ENCODE data around the gene SLC20A1.
"Not testable (repeated sequence)": the region's sequence is repeated elsewhere in the genome, so short reads cannot be mapped to it uniquely, and the experiment has no call there.

Gene SLC20A1

DNA sequence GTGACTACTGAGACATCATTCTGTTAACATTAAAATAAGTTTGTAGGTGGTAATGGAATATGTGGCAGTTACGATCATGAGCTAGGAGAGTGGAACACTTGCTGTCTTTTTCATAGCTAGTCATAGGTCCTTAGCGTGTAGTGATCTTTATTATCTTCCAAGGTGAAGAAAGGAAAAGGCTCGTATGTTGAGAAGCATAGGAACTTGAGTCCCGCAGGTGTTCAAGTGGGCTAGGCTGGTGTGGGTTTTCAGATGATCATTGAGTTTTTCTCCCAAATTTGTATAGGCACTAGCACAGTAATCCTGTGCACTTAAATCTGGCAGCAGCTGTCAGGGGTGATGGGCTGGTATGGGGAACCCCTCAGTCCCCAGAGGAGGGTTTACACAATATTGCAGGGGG is 10.9 kb downstream of the SLC20A1 start:
- Mint-ChIP-seq H3K4me3 (no peak overlapping the region), H3K27ac (peak overlapping the region; percentile 9), H3K4me1 (peaks cover 57% of the 10 kb centered on the region), H3K27me3 (no peaks in the 10 kb centered on the region), H3K36me3 (ENCODE audit: low read depth) (peaks cover 92% of the 10 kb centered on the region), H3K9me3 (no peaks in the 10 kb centered on the region)
- no peak for DNase-seq
- ATAC-seq, result no peak

DNA sequence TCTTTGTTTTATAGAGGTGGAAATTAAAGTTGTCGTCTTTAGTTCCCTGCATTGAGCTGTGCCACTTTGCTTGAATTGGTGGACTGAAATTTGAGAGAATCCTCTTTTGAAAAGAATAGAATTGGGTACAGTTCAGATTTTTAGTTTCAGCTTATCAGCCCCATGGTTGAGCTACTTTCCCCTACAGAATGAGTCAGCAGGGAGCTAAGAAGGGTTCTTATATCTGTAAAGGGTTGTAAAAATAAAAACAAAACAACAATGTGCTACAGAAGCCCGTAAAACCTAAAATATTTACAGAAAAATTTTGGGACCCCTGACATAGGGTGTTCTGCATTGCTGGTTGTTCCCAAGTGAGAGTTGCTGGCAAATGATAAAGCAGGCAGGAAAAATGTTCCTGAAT is 12.6 kb downstream of the SLC20A1 start:
- DNase-seq (no peak), ATAC-seq (no peak)
- Mint-ChIP-seq H3K27ac (peak overlapping the region; percentile 35), H3K4me1 (peaks cover 53% of the 10 kb centered on the region), H3K4me3 (no peak overlapping the region), H3K36me3 (ENCODE audit: low read depth) (peaks cover 88% of the 10 kb centered on the region), H3K27me3 (no peaks in the 10 kb centered on the region), H3K9me3 (no peaks in the 10 kb centered on the region)

DNA sequence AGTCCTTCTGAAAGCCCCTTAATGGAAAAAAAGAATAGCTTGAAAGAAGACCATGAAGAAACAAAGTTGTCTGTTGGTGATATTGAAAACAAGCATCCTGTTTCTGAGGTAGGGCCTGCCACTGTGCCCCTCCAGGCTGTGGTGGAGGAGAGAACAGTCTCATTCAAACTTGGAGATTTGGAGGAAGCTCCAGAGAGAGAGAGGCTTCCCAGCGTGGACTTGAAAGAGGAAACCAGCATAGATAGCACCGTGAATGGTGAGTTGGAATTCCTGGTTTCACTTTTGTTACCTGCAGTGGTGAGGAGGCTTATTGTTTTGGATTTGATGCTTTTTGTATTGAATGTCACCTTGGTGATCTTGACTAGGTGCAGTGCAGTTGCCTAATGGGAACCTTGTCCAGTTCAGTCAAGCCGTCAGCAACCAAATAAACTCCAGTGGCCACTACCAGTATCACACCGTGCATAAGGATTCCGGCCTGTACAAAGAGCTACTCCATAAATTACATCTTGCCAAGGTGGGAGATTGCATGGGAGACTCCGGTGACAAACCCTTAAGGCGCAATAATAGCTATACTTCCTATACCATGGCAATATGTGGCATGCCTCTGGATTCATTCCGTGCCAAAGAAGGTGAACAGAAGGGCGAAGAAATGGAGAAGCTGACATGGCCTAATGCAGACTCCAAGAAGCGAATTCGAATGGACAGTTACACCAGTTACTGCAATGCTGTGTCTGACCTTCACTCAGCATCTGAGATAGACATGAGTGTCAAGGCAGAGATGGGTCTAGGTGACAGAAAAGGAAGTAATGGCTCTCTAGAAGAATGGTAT is 13.3 kb downstream of the SLC20A1 start:
- Mint-ChIP-seq H3K27me3 (no peaks in the 10 kb centered on the region), H3K27ac (peak overlapping the region; percentile 35), H3K4me1 (peaks cover 51% of the 10 kb centered on the region), H3K9me3 (no peaks in the 10 kb centered on the region), H3K36me3 (ENCODE audit: low read depth) (peaks cover 88% of the 10 kb centered on the region), H3K4me3 (no peak overlapping the region)
- DNase-seq (no peak), ATAC-seq (no peak)

DNA sequence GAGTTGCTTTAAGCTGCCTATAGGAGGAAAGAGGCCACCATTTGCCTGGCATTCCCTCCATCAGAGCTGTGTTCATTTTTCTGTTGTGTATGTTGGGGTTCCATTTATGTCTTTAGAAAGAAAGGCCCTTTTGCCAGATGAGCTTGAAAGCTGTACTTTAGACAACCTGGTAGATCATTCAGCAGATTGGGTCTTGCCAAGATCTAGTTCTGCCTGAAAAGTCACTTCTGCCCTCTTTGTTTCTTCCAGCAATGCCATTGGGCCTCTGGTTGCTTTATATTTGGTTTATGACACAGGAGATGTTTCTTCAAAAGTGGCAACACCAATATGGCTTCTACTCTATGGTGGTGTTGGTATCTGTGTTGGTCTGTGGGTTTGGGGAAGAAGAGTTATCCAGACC is 14.4 kb downstream of the SLC20A1 start:
- no peak overlapping the region for H3K4me3 Mint-ChIP-seq
- H3K4me1 Mint-ChIP-seq, result peaks cover 46% of the 10 kb centered on the region
- no peaks in the 10 kb centered on the region for H3K27me3 Mint-ChIP-seq
- H3K27ac Mint-ChIP-seq, result no peak overlapping the region
- H3K9me3 Mint-ChIP-seq, result no peaks in the 10 kb centered on the region
- DNase-seq (no peak), ATAC-seq (no peak)
- peaks cover 87% of the 10 kb centered on the region for H3K36me3 Mint-ChIP-seq (ENCODE audit: low read depth)

DNA sequence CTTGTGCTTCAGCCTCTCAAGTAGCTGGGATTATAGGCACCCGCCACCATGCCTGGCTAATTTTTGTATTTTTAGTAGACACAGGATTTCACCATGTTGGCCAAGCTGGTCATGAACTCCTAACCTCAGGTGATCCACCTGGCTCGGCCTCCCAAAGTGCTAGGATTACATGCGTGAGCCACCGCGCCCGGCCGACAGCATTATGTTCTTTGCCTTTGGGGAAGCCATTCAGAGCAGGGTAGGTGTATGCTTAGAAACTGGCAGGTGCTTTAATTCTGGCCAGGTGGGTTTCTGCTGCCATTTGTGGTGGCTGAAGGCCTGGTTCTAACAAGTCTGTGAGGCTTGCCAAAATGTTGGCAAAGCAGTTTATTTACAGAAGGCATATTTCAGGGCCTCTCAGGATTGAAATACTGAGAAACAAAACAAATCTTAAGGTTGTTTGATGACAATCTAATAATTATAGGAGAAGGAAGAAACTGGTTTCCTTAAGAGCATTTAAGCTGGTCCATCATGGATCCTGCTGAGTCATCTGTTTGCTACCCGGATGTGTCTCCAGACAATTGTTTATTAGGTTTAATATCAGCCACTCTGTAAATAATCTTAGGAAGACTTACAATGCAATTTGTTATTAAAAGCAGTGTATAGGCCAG is 16.0 kb downstream of the SLC20A1 start:
- ATAC-seq (no peak), DNase-seq (no peak)
- no peak overlapping the region for H3K27ac Mint-ChIP-seq
- H3K4me1 Mint-ChIP-seq, result peaks cover 36% of the 10 kb centered on the region
- no peaks in the 10 kb centered on the region for H3K9me3 Mint-ChIP-seq
- H3K36me3 Mint-ChIP-seq (ENCODE audit: low read depth), result peaks cover 76% of the 10 kb centered on the region
- no peak overlapping the region for H3K4me3 Mint-ChIP-seq
- H3K27me3 Mint-ChIP-seq, result no peaks in the 10 kb centered on the region

DNA sequence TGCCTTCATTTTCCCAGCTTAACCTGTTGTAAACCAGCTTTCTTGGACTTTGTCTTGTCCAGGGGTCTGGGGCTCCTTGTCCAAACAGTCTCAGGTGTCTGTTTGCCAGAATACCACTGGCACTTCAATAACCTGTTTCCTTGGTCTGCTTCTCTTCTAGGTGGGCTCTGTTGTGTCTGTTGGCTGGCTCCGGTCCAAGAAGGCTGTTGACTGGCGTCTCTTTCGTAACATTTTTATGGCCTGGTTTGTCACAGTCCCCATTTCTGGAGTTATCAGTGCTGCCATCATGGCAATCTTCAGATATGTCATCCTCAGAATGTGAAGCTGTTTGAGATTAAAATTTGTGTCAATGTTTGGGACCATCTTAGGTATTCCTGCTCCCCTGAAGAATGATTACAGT is 17.0 kb downstream of the SLC20A1 start:
- peaks cover 28% of the 10 kb centered on the region for H3K4me1 Mint-ChIP-seq
- no peaks in the 10 kb centered on the region for H3K27me3 Mint-ChIP-seq
- ATAC-seq, result no peak
- H3K9me3 Mint-ChIP-seq, result no peaks in the 10 kb centered on the region
- no peak overlapping the region for H3K4me3 Mint-ChIP-seq
- no peak overlapping the region for H3K27ac Mint-ChIP-seq
- no peak for DNase-seq
- H3K36me3 Mint-ChIP-seq (ENCODE audit: low read depth), result peaks cover 69% of the 10 kb centered on the region

DNA sequence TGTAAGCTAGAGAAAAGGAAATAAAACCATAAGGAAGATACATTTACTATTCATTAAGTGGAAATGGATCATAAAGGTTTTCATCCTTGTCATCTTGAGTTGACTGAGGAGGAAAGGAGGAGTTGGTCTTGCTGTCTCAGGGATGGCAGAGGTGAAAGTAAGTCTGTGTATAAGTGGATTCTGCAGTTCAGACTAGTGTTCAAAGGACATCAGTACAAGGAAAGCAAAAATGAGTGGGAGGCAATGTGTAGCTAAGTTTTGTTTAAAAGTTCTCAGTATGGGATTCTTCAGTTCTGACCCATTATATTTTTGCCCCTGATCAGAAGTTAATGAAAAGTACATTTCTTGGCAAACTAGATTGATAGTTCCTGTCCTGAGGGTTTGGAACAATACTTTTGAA is 18.9 kb downstream of the SLC20A1 start:
- no peaks in the 10 kb centered on the region for H3K9me3 Mint-ChIP-seq
- peaks cover 52% of the 10 kb centered on the region for H3K36me3 Mint-ChIP-seq (ENCODE audit: low read depth)
- H3K4me1 Mint-ChIP-seq, result peaks cover 8% of the 10 kb centered on the region
- no peak overlapping the region for H3K4me3 Mint-ChIP-seq
- no peak for DNase-seq
- ATAC-seq, result no peak
- H3K27ac Mint-ChIP-seq, result peak overlapping the region; percentile 7
- H3K27me3 Mint-ChIP-seq, result no peaks in the 10 kb centered on the region

DNA sequence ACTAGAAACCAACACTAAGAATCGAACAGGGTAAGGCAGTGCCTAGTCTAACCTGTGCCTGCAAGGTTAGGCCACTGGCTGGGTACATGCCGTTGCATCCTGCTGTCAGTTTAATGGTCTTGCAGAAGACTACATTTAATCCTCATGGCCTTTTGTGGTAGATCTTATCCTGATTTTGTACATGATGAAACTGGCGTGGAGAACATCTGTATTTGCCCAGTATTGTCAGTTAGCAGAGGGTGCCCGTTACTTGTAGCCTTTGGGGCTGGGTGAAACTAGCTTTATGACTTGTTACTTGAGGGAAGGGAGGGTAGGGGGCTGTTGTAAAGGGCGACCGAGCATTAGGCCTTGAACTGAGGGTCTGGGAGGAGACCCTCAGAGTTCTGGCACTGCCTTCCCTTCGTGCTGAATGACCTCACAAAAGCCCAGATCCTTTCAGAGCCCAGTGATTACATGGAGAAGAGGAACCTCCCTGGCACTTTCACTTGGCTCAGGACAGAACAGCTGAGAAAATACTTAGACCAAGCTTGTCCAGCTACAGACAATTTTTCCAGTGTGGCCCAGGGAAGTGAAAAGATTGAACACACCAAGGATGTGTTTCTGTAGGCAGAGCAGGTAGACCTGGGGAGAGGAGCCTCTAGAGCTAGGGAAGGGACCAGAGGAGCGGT is 19.5 kb downstream of the SLC20A1 start:
- no peak overlapping the region for H3K27ac Mint-ChIP-seq

DNA sequence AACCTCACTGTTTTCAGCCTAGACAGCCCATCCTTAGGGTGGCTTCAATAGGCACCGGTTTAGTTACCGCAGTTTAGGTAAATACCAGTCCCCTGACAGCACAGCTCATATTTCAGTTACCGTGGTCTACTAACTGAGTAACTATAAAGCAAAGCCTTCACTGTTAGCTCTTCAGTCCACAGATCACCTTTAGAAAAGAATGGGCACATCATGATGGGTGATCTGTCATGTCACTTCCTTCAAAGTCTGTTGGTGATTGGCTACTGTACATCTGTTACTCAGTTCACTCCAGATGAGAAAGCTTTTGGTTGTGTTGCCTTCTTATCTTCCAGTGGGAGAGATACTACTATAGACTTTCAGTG is 21.0 kb downstream of the SLC20A1 start:
- Mint-ChIP-seq H3K36me3 (ENCODE audit: low read depth) (peaks cover 31% of the 10 kb centered on the region), H3K27me3 (no peaks in the 10 kb centered on the region), H3K9me3 (no peaks in the 10 kb centered on the region), H3K27ac (no peak overlapping the region), H3K4me1 (no peaks in the 10 kb centered on the region), H3K4me3 (no peak overlapping the region)
- ATAC-seq (peak; percentile 21), DNase-seq (no peak)

More for the DNA sequence above, 19.5 kb downstream of the SLC20A1 start:
- Mint-ChIP-seq H3K27me3 (no peaks in the 10 kb centered on the region), H3K4me1 (peaks cover 5% of the 10 kb centered on the region), H3K9me3 (no peaks in the 10 kb centered on the region), H3K36me3 (ENCODE audit: low read depth) (peaks cover 46% of the 10 kb centered on the region), H3K4me3 (no peak overlapping the region)
- peak; percentile 18 for ATAC-seq
- DNase-seq, result no peak

DNA sequence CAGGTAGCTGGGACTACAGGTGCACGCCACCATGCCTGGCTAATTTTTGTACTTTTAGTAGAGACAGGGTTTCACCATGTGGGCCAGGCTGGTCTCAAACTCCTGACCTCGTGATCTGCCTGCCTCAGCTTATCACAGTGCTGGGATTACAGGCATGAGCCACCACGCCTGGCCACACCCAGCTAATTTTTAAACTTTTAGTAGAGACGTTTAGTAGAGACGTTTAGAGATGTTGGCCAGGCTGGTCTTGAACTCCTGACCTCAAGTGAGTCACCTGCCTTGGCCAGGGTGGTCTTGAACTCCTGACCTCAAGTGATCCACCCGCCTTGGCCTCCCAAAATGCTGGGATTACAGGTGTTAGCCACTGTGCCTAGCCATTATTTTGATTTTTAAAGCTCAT is 21.8 kb downstream of the SLC20A1 start:
- not testable (repeated sequence) for H3K4me1 Mint-ChIP-seq, H3K27me3 Mint-ChIP-seq, H3K9me3 Mint-ChIP-seq, H3K4me3 Mint-ChIP-seq, DNase-seq, H3K27ac Mint-ChIP-seq, ATAC-seq
- H3K36me3 Mint-ChIP-seq (ENCODE audit: low read depth), result peaks cover 26% of the 10 kb centered on the region

DNA sequence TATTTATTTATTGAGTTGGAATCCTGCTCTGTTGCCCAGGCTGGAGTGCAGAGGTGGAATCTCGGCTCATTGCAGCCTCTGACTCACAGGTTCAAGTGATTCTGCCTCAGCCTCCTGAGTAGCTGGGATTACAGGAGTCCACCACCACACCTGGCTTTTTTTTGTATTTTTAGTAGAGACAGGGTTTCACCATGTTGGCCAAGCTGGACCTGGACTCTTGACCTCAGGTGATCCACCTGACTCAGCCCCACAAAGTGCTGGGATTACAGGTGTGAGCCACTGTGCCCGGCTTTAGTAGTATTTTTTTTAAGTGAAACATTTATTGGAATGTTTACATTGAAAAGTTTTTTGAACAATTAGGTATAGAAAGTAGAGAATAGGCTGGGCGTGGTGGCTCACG is 23.9 kb downstream of the SLC20A1 start:
- no peak overlapping the region for H3K4me3 Mint-ChIP-seq
- no peak overlapping the region for H3K27ac Mint-ChIP-seq
- no peaks in the 10 kb centered on the region for H3K9me3 Mint-ChIP-seq
- ATAC-seq (no peak), DNase-seq (no peak)
- H3K4me1 Mint-ChIP-seq, result no peaks in the 10 kb centered on the region
- peaks cover 11% of the 10 kb centered on the region for H3K36me3 Mint-ChIP-seq (ENCODE audit: low read depth)
- peaks cover 3% of the 10 kb centered on the region for H3K27me3 Mint-ChIP-seq

DNA sequence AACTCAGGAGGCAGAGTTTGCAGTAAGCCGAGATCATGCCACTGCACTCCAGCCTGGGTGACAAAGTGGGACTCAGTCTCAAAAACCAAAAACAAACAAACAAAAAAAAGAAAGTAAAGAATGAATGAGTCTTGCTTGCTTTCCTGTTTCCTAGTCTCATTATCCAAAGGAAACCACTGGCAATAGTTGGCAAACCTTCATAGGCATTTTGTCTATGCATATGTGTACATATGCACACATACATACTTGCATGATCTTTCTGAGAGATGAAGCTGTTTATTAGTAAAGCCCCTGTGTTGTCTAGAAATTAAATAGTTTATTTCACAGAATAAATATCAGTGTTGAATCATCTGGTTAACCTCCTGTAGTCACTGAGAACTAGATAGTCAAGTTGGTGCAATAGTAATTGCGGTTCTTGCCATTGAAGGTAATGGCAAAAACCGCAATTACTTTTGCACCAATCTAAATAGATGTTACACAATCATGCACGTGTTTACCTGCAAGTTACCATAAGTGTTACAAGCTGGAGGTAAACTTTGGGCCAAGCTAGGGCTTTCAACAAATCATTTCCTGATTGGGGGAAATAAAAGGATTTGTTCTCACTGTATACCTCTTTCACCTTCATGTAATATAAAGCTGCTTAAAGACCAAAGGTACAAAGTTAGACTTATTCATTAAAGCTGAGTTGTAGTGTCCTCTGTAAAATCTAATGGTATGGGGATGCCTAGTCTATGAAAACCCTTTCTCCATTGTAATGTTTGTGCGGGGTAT is 24.7 kb downstream of the SLC20A1 start:
- H3K36me3 Mint-ChIP-seq (ENCODE audit: low read depth), result peaks cover 4% of the 10 kb centered on the region
- DNase-seq (no peak), ATAC-seq (no peak)
- peaks cover 7% of the 10 kb centered on the region for H3K27me3 Mint-ChIP-seq
- H3K27ac Mint-ChIP-seq, result no peak overlapping the region
- H3K9me3 Mint-ChIP-seq, result no peaks in the 10 kb centered on the region
- no peaks in the 10 kb centered on the region for H3K4me1 Mint-ChIP-seq
- no peak overlapping the region for H3K4me3 Mint-ChIP-seq

DNA sequence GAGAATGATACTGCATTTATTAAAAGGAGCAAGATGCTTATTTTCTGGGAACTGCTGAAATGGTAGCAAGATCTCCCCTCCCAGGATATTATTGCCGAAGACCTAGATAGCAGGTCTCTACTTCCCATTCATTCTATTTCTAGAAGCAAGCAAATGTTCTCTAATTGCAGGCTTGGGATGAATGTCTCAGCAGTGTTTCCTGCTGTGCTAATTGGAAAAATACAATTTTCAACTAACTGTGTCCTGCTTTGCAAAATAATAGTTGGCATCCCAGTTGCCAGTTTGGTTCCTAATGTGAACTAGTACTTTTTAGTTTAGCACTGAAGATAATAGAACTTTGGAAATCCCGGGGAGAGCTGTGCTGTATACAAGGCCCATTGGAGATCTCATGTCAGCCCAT is 26.1 kb downstream of the SLC20A1 start:
- Mint-ChIP-seq H3K36me3 (ENCODE audit: low read depth) (peaks cover 2% of the 10 kb centered on the region), H3K27ac (no peak overlapping the region), H3K27me3 (peaks cover 7% of the 10 kb centered on the region), H3K4me1 (no peaks in the 10 kb centered on the region), H3K9me3 (no peaks in the 10 kb centered on the region), H3K4me3 (no peak overlapping the region)
- DNase-seq, result no peak
- no peak for ATAC-seq

DNA sequence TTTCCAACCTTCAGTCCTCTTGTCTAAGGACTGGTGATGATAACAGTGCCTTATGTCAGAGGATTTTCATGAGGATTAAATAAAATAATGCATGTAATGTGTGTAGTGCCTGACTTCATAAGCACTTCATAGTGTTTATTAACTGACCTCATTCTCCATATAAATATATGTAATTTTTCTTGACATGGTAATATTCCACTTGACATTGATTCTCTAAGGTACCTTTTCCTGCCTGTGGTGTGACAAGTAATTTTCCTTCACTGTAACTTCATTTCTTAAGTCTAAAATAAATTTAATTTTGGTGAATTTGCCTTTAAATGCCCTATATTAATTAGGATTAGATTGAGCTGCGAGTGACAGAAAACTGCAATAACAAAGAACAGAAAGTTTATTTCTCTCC is 27.3 kb downstream of the SLC20A1 start:
- Mint-ChIP-seq H3K4me3 (no peak overlapping the region), H3K27ac (no peak overlapping the region), H3K4me1 (no peaks in the 10 kb centered on the region), H3K36me3 (ENCODE audit: low read depth) (peaks cover 2% of the 10 kb centered on the region), H3K27me3 (peaks cover 7% of the 10 kb centered on the region), H3K9me3 (no peaks in the 10 kb centered on the region)
- ATAC-seq (no peak), DNase-seq (no peak)

All from activated naive CD8-positive, alpha-beta T cell treated with anti-CD3 and anti-CD28 coated beads, Interleukin-2, amount 50 U/mL, for 24 hours (primary cell).